Activated CD4-positive, alpha-beta T cell treated with anti-CD3 and anti-CD28 coated beads, Interleukin-2, amount 10 ng/mL, durations not matched to agents 7 days and 5 days (primary cell): ENCODE measurements around the gene IQCF6. TPM values are rescaled to one million over a fixed set of nuclear protein-coding genes. Genes with fewer than 3 reads are reported as not detected.

Experiments
- CTCF ChIA-PET: fragments of 350-600 bp; sonication (Branson Sonifier 250); formaldehyde crosslinking; loops from one replicate; lab custom pipeline; 2021; ENCODE audit warnings: antibody characterized with exemption; lab: Charles Lee
- POLR2A ChIA-PET: fragments of 350-600 bp; sonication (Branson Sonifier 250); formaldehyde crosslinking; loops from one replicate; lab custom pipeline; 2021; ENCODE audit warnings: antibody characterized with exemption; lab: Charles Lee
- DNase-seq: peaks from one replicate; pipeline ENCODE4 v3.0.0-alpha.2; 2020
- H3K27ac Mint-ChIP-seq: one replicate; pipeline ENCODE4 v1.8.0; 2021; ENCODE audit warnings: mild to moderate bottlenecking, moderate library complexity, mixed read lengths
- H3K27me3 Mint-ChIP-seq: one replicate; pipeline ENCODE4 v1.8.0; 2021; ENCODE audit warnings: mixed read lengths
- H3K36me3 Mint-ChIP-seq: one replicate; pipeline ENCODE4 v1.8.0; 2021; ENCODE audit warnings: low read depth, mixed read lengths
- H3K4me1 Mint-ChIP-seq: one replicate; pipeline ENCODE4 v1.8.0; 2021; ENCODE audit warnings: mixed read lengths
- H3K4me3 Mint-ChIP-seq: one replicate; pipeline ENCODE4 v1.8.0; 2021; ENCODE audit warnings: mild to moderate bottlenecking, moderate library complexity, mixed read lengths
- H3K9me3 Mint-ChIP-seq: one replicate; pipeline ENCODE4 v1.8.0; 2021; ENCODE audit warnings: mixed read lengths
- total RNA-seq, 2 experiments: library from RNA; stranded (reverse); gene quantifications; one replicate each; pipeline ENCODE4 v1.2.3, GENCODE V29; 2021

Gene IQCF6
- total RNA-seq, 2 experiments from 2014 or later, result not detected

- no peaks in the 10 kb centered on the region for H3K9me3 Mint-ChIP-seq
- H3K27ac Mint-ChIP-seq, result no peak overlapping the region
Measured at GRCh38 chr3:51729042-51729633, 49.9 kb downstream of the IQCF6 start.

More at GRCh38 chr3:51729042-51729633, 49.9 kb downstream of the IQCF6 start:
- Mint-ChIP-seq H3K4me3 (no peak overlapping the region), H3K4me1 (peaks cover 17% of the 10 kb centered on the region), H3K36me3 (no peaks in the 10 kb centered on the region), H3K27me3 (no peaks in the 10 kb centered on the region)
- DNase-seq, result no peak
- ChIA-PET POLR2A (no interaction called here), CTCF (interaction anchor here (0.6 to 2.8 kb wide), 2 partner anchors 10 to 497 kb away, joined by 3 to 8 read pairs; no protein-coding TSS in a partner anchor)

Other genes with a start within 250 kb of the IQCF6 start
- 10 to 100 TPM; 30.0 to 31.0 TPM for gene RAD54L2, start 240.5 kb downstream of the IQCF6 start, total RNA-seq
- gene TEX264, start 108.0 kb downstream of the IQCF6 start, total RNA-seq, result 10 to 100 TPM; 75.2 to 81.4 TPM
- gene GRM2, start 72.2 kb downstream of the IQCF6 start, total RNA-seq, result 1 to 10 TPM; 2.4 to 3.0 TPM
- gene IQCF2, start 82.4 kb upstream of the IQCF6 start, total RNA-seq, result not detected
- gene IQCF5, start 96.4 kb upstream of the IQCF6 start, total RNA-seq, result not detected
- not detected for gene IQCF1, start 124.1 kb upstream of the IQCF6 start, total RNA-seq
- gene RRP9, start 162.7 kb upstream of the IQCF6 start, total RNA-seq, result 10 to 100 TPM; 24.3 to 25.1 TPM
- gene PARP3, start 163.1 kb upstream of the IQCF6 start, total RNA-seq, result 10 to 100 TPM; 22.1 to 22.9 TPM
- not detected for gene GPR62, start 176.1 kb upstream of the IQCF6 start, total RNA-seq
- 10 to 100 TPM; 21.4 to 27.2 TPM for gene PCBP4, start 188.2 kb upstream of the IQCF6 start, total RNA-seq
- gene ABHD14B, start 194.8 kb upstream of the IQCF6 start, total RNA-seq, result 10 to 100 TPM; 47.8 to 51.4 TPM
- 10 to 100 TPM; 11.5 to 16.7 TPM for gene ABHD14A, start 195.8 kb upstream of the IQCF6 start, total RNA-seq
- gene ACY1, start 204.3 kb upstream of the IQCF6 start, total RNA-seq, result 10 to 100 TPM; 16.5 to 19.4 TPM
- 1,000 to 10,000 TPM; 1,423 to 1,425 TPM for gene RPL29, start 216.7 kb upstream of the IQCF6 start, total RNA-seq